Measurements from ENCODE around the gene MICAL3. TPM values are rescaled to one million over a fixed set of nuclear protein-coding genes. Genes with fewer than 3 reads are reported as not detected.

The MICAL3 gene
- total RNA-seq, 4 donors from 2014 or later: 15.8 to 45.4 (median 31.6) TPM

GRCh38 chr22:17865183-17866055 is 158.9 kb downstream of the MICAL3 start:
- no peak for TF ChIP-seq CTCF (IDR thresholded peaks at IDR 0.05; ENCODE audit: low read depth)

- no peak for TF ChIP-seq CTCF (IDR thresholded peaks at IDR 0.05; ENCODE audit: low read depth)
Observed at GRCh38 chr22:17864398-17865182, 159.8 kb downstream of the MICAL3 start.

- no peak for TF ChIP-seq CTCF (IDR thresholded peaks at IDR 0.05; ENCODE audit: low read depth)
Observed at GRCh38 chr22:17862646-17863181, 161.6 kb downstream of the MICAL3 start.

GRCh38 chr22:17861909-17862308 is 162.5 kb downstream of the MICAL3 start:
- no peak for TF ChIP-seq CTCF (IDR thresholded peaks at IDR 0.05; ENCODE audit: low read depth)

DNA sequence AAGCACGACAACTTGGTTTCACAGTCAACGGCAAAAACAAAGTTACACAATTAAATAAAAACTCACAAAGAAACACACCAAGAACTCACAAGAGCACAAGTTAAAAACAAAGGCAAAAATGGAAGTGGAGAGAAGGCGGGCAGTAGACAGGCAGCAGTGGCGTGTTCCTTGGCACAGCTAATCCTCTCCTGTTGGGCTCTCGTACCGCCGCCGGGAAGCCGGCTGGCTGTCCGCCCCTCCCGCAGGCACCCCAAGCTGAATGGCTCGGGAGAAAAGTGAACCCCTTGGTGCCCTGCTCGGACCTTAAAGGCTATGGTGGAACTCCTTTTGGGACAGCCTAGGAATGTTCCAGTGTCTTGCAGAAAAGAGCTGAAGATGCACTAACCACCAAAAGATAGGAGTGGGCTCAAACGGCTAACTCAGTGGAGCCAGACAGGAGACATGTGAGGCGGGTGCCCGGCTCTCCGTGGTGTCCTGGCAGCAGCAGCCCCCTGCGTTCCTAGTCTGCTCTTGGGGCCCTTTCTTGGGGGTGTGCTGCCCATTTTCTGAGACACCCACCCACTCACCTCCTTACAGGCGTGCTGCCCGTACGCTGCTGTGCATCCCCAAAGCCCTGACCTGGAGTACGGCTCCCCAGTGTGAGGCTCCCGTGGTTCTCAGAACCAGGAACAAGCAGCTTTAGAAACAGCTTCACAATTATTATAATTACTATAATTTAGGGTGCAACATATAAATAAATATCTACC is 164.0 kb downstream of the MICAL3 start:
- TF ChIP-seq CTCF (IDR thresholded peaks at IDR 0.05; ENCODE audit: low read depth): no peak

DNA sequence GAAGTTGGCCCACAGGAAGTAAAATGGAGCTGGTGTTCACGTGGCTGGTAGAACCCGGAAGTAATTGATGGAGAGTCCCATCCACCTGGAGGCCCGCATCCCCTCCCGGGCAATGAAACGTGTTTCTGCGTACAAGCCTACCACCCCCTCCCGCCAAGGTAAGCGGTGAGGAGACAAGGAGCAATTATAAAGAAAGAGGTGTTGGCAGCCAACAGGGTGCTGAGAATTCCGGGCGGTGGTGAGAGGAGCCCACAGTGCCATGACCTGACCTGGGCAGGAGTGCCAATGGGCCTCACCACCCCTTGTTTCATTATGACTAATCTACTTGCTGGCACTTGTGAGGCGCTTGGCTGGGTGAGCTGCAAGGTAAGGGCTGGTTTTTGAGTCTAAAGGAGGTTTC is 166.3 kb downstream of the MICAL3 start:
- TF ChIP-seq CTCF (IDR thresholded peaks at IDR 0.05; ENCODE audit: low read depth): no peak

Measured in subcutaneous adipose tissue (tissue), 4 donors.